GM12878 (cell line): ENCODE results near the gene ACTR1A. TPM values are rescaled to one million over a fixed set of nuclear protein-coding genes. Genes with fewer than 3 reads are reported as not detected.
A peak's percentile ranks its signal among the peaks of the same experiment; 100 is the strongest.

Experiments
- ATAC-seq: fragments of 200-7000 bp; cut with Tn5 transposase; 3 replicates; pipeline ENCODE4 v1.9.1; 2020; ENCODE audit warnings: mild to moderate bottlenecking, moderate library complexity
- BruUV-seq: library from RNA; stranded (reverse); fragments of 400-500 nt; replicated peaks from 2 replicates; lab custom pipeline; 2021; lab: Mats Ljungman, UMichigan
- CTCF ChIA-PET: fragments of 300-600 bp; sonication (Branson Sonifier 250); formaldehyde crosslinking; extraction: SDS; loops from one replicate; lab custom pipeline; 2021; ENCODE audit warnings: inconsistent platforms; lab: Yijun Ruan, JAX
- POLR2A ChIA-PET: fragments of 350-600 bp; formaldehyde crosslinking; extraction: SDS; loops from one replicate; lab custom pipeline; 2021; ENCODE audit warnings: inconsistent platforms; lab: Charles Lee
- RAD21 ChIA-PET: fragments of 300-600 bp; sonication (Branson Sonifier 250); formaldehyde crosslinking; loops from one replicate; lab custom pipeline; 2023; ENCODE audit warnings: antibody characterized with exemption; ENCODE audit not compliant: unreplicated experiment; lab: Charles Lee
- SMC1A ChIA-PET: fragments of 300-600 bp; sonication (Branson Sonifier 250); formaldehyde crosslinking; loops from one replicate; lab custom pipeline; 2023; ENCODE audit not compliant: unreplicated experiment, uncharacterized antibody; lab: Charles Lee
- DNase-seq: peaks from one replicate; pipeline ENCODE4 v3.0.0-alpha.2; 2011; ENCODE audit warnings: low read depth, low spot score
- FAIRE-seq: peaks from 3 replicates; lab custom pipeline; 2011; peaks lifted over from hg19 to GRCh38; lab: Jason Lieb, UNC
- H2AFZ ChIP-seq: 2 replicates; pipeline ENCODE4 v1.6.0; 2011; ENCODE audit warnings: low read depth, low read length, control low read depth; ENCODE audit not compliant: control insufficient read depth
- H3K27ac ChIP-seq: 2 replicates; pipeline ENCODE4 v1.5.1; 2011; ENCODE audit warnings: control low read depth; ENCODE audit not compliant: control insufficient read depth, insufficient read depth
- H3K27me3 ChIP-seq, 2 experiments: replicated peaks in 1 of 2; 2 replicates each; pipeline versions ENCODE4 v1.6.0 to v1.6.1; 2011; ENCODE audit warnings: low read length in 1 of 2; ENCODE audit not compliant: control insufficient read depth in 2 of 2, insufficient read depth in 2 of 2
- H3K36me3 ChIP-seq, 2 experiments: 2 replicates each; pipeline ENCODE4 v1.5.1; 2011; ENCODE audit warnings: low read length in 1 of 2; ENCODE audit not compliant: control insufficient read depth in 2 of 2, insufficient read depth in 2 of 2
- H3K4me1 ChIP-seq: 2 replicates; pipeline ENCODE4 v1.6.1; 2011; ENCODE audit warnings: mild to moderate bottlenecking, low read length, moderate library complexity, mixed read lengths; ENCODE audit not compliant: control insufficient read depth, insufficient read depth
- H3K4me2 ChIP-seq: 2 replicates; pipeline ENCODE4 v1.6.0; 2011; ENCODE audit warnings: control low read depth; ENCODE audit not compliant: control insufficient read depth, insufficient read depth
- H3K4me3 ChIP-seq: fragments of 200-600 bp; sonication (generic); 2 replicates; pipeline ENCODE4 v1.5.1; 2016
- H3K79me2 ChIP-seq: 2 replicates; pipeline ENCODE4 v1.6.0; 2011; ENCODE audit warnings: low read length; ENCODE audit not compliant: control insufficient read depth, insufficient read depth
- H3K9ac ChIP-seq: 2 replicates; pipeline ENCODE4 v1.8.0; 2011; ENCODE audit warnings: low read length, control low read depth, mixed read lengths; ENCODE audit not compliant: control insufficient read depth, insufficient read depth
- H3K9me3 ChIP-seq: replicated peaks from 3 replicates; pipeline ENCODE4 v1.5.1; 2011; ENCODE audit warnings: mild to moderate bottlenecking, low read length; ENCODE audit not compliant: control insufficient read depth, insufficient read depth
- H4K20me1 ChIP-seq: 2 replicates; pipeline ENCODE4 v1.6.0; 2011; ENCODE audit not compliant: control insufficient read depth, insufficient read depth
- BCL11A ChIP-seq: IDR thresholded peaks from 2 replicates; pipeline ENCODE4 v1.6.1; 2011; ENCODE audit warnings: low read depth, low read length
- CHD1 ChIP-seq: IDR thresholded peaks from 2 replicates; pipeline ENCODE4 v1.6.1; 2012; ENCODE audit warnings: low read depth, low read length, improper control_type of control experiment
- ESRRA ChIP-seq: IDR thresholded peaks from 2 replicates; pipeline ENCODE4 v1.6.1; 2012; ENCODE audit warnings: mild to moderate bottlenecking, low read length, improper control_type of control experiment
- MTA2 ChIP-seq: fragments of 450-650 bp; IDR thresholded peaks from 2 replicates; pipeline ENCODE4 v1.6.1; 2016; ENCODE audit warnings: low read depth, mild to moderate bottlenecking, moderate library complexity
- PAX8 ChIP-seq: fragments of 450-650 bp; IDR thresholded peaks from 2 replicates; pipeline ENCODE4 v1.6.1; 2017; ENCODE audit warnings: mild to moderate bottlenecking, moderate library complexity
- RAD51 ChIP-seq: fragments of 450-650 bp; IDR thresholded peaks from 2 replicates; pipeline ENCODE4 v1.6.1; 2016; ENCODE audit warnings: moderate library complexity, mild to moderate bottlenecking, inconsistent platforms
- RB1 ChIP-seq: fragments of 450-650 bp; formaldehyde crosslinking; IDR thresholded peaks from 2 replicates; pipeline ENCODE4 v1.6.1; 2017; ENCODE audit warnings: mild to moderate bottlenecking, borderline replicate concordance
- RCOR1 ChIP-seq: conservative IDR thresholded peaks from 2 replicates; pipeline ENCODE4 v1.6.1; 2012; ENCODE audit warnings: low read depth, low read length, improper control_type of control experiment
- SRF ChIP-seq, 2 experiments: IDR thresholded peaks; 2 replicates each; pipeline ENCODE4 v1.6.1; 2011; ENCODE audit warnings: low read depth in 2 of 2, low read length in 2 of 2, mild to moderate bottlenecking in 1 of 2, moderate library complexity in 1 of 2
- TARDBP ChIP-seq: IDR thresholded peaks from 2 replicates; pipeline ENCODE4 v1.6.1; 2016; ENCODE audit warnings: borderline replicate concordance
- TCF7 ChIP-seq: IDR thresholded peaks from 2 replicates; pipeline ENCODE4 v1.6.1; 2014; ENCODE audit warnings: antibody characterized with exemption, borderline replicate concordance
- USF1 ChIP-seq: IDR thresholded peaks from 2 replicates; pipeline ENCODE4 v1.6.1; 2011; ENCODE audit warnings: borderline replicate concordance, low read depth, mild to moderate bottlenecking, moderate library complexity, mixed read lengths, low read length; ENCODE audit not compliant: insufficient read depth; ENCODE audit errors: extremely low read length
- USF2 ChIP-seq: IDR thresholded peaks from 2 replicates; pipeline ENCODE4 v1.6.1; 2011; ENCODE audit warnings: low read depth, low read length, improper control_type of control experiment, borderline replicate concordance
- ZNF217 ChIP-seq: fragments of 450-650 bp; IDR thresholded peaks from 2 replicates; pipeline ENCODE4 v1.6.1; 2017; ENCODE audit warnings: antibody characterized with exemption, mild to moderate bottlenecking
- ZNF687 ChIP-seq: fragments of 450-650 bp; IDR thresholded peaks from 2 replicates; pipeline ENCODE4 v1.6.1; 2017; ENCODE audit warnings: mild to moderate bottlenecking, moderate library complexity
- ZZZ3 ChIP-seq: IDR thresholded peaks from 2 replicates; pipeline ENCODE4 v1.6.1; 2011; ENCODE audit warnings: low read depth; ENCODE audit not compliant: control insufficient read depth, insufficient read length
- WGBS: methylation state at CpG from one replicate; pipeline ENCODE4 v1.1.6; 2016; ENCODE audit warnings: low lambda C conversion rate; ENCODE audit not compliant: insufficient replicate concordance, insufficient coverage; ENCODE audit errors: missing lambda C conversion rate; 5-methylcytosine and 5-hydroxymethylcytosine counted together
- in situ Hi-C: fragments of 300-500 bp; cut with MboI; formaldehyde crosslinking; loops from 9 replicates; pipeline ENCODE4 v1.14.3; 2018; ENCODE audit warnings: mixed read lengths
- intact Hi-C: fragments of 100-400 bp; cut with micrococcal nuclease; formaldehyde crosslinking; loops from one replicate; pipeline ENCODE4 v1.14.2; 2022; ENCODE audit not compliant: unreplicated experiment
- polyA plus RNA-seq, 11 experiments: library from polyadenylated mRNA; depleted of rRNA in 4 of 11; unstranded in 6 of 11; stranded (reverse) in 5 of 11; fragments of >200 nt; fragmentation: Nextera tagmentation in 4 of 11; fragmentation: Illumina TruSeq in 1 of 11; extraction: Ambion mirVana in 4 of 11; extraction: Trizol in 1 of 11; gene quantifications; 1 replicate in 1 of 11; 2 replicates in 10 of 11; pipeline versions ENCODE4 v1.2.1 to v1.2.3, GENCODE V29; 2011 to 2016; ENCODE audit warnings: inconsistent platforms in 2 of 11, missing spikeins in 2 of 11, low read depth in 1 of 11
- total RNA-seq, 4 experiments: library from RNA; depleted of rRNA in 3 of 4; stranded (reverse); fragments of >200 nt in 3 of 4; fragmentation: Illumina TruSeq in 1 of 4; extraction: Trizol in 1 of 4; gene quantifications; 2 replicates each; pipeline versions ENCODE4 v1.2.1 to v1.2.3, GENCODE V29; 2013 to 2021

The ACTR1A gene
- total and polyA plus RNA-seq, 10 of the 15 experiments (the other 5 are each of a cell fraction or from before 2014, with no cell fraction given) = 43.0 to 110 (median 78.9) TPM

- Histone ChIP-seq H3K9me3 (no peaks in the 10 kb centered on the region), H3K36me3 (no peaks in the 10 kb centered on the region; a peak in 1 of 4 replicates), H3K4me2 (peak overlapping the region; percentile 95), H2AFZ (peak overlapping the region; percentile 85), H3K79me2 (peaks cover 21% of the 10 kb centered on the region), H3K4me3 (peak overlapping the region; percentile 99), H3K4me1 (peaks cover 18% of the 10 kb centered on the region), H3K27me3 (no peaks in the 10 kb centered on the region), H4K20me1 (no peaks in the 10 kb centered on the region), H3K9ac (peak overlapping the region; percentile 90), H3K27ac (peak overlapping the region; percentile 88)
- CTCF ChIA-PET = interaction anchor here (0.6 to 4.0 kb wide), 18 partner anchors 11 to 221 kb away, joined by 3 to 21 read pairs (median 4); partner anchors contain the start of genes ACTR1A, CUEDC2 and FBXL15
- RAD21 ChIA-PET = interaction anchor here (0.7 to 3.7 kb wide), 16 partner anchors 8 to 862 kb away, joined by 3 to 20 read pairs (median 5); partner anchors contain the start of genes ACTR1A, CUEDC2, DPCD and FBXL15
- under 1% methylated on average over 99 of the region's 104 CpGs for WGBS
- ATAC-seq (peak; percentile 88), FAIRE-seq (no peak), DNase-seq (peak; percentile 56)
- in situ Hi-C loops = no loop called here
- BruUV-seq = no TSS peak
- intact Hi-C loops = loop anchor here (2.0 kb wide), 2 partner anchors 18 to 52 kb away; partner anchors contain the start of genes ACTR1A, CUEDC2 and SUFU
- SMC1A ChIA-PET = interaction anchor here (1.0 to 3.4 kb wide), 8 partner anchors 10 to 97 kb away, joined by 3 to 23 read pairs (median 6); partner anchors contain the start of genes ACTR1A, CUEDC2 and NFKB2
- POLR2A ChIA-PET = interaction anchor here (0.5 to 6.1 kb wide), 24 partner anchors 9 to 399 kb away, joined by 3 to 69 read pairs (median 5); partner anchors contain the start of genes ACTR1A, CUEDC2, FBXL15 and GBF1
- no peak for TF ChIP-seq SRF (IDR thresholded peaks at IDR 0.05; ENCODE audit: low read depth in 2 of 2, low read length in 2 of 2)
- TF ChIP-seq TARDBP = no peak
- TF ChIP-seq MTA2 = no peak
- TF ChIP-seq BCL11A = no peak
- TF ChIP-seq ZNF687 = peak; percentile 96
- TF ChIP-seq RAD51 = no peak
- no peak for TF ChIP-seq RCOR1
- 0 out of 2 replicates have a peak, but pooled peaks have one; percentile 70 for TF ChIP-seq ZNF217
- no peak for TF ChIP-seq ZZZ3
- peak; percentile 74; the same call in 1 of the 2 replicates for TF ChIP-seq RB1
- TF ChIP-seq ESRRA = no peak; the same call in 1 of the 2 replicates
- no peak for TF ChIP-seq PAX8
- no peak for TF ChIP-seq USF2
- TF ChIP-seq CHD1 = no peak
- no peak for TF ChIP-seq USF1
- no peak for TF ChIP-seq TCF7
Observed at GRCh38 chr10:102450374-102451104, 52.0 kb downstream of the ACTR1A start.
